ENCODE measurements around the gene NRCAM.

Gene NRCAM

GRCh38 chr7:108332937-108333336, 123.3 kb downstream of the NRCAM start:
- Histone ChIP-seq H3K36me3 (ENCODE audit: control insufficient read depth in 1 of 2, insufficient read depth in 2 of 2, low read length in 2 of 2) (no peaks in the 10 kb centered on the region), H3K27ac (ENCODE audit: low read length) (no peak overlapping the region), H3K9me3 (ENCODE audit: control insufficient read depth in 1 of 2, low read length in 2 of 2) (no peaks in the 10 kb centered on the region), H3K4me3 (ENCODE audit: low read depth in 1 of 2, low read length in 2 of 2) (no peak overlapping the region), H3K27me3 (ENCODE audit: low read depth, low read length) (no peaks in the 10 kb centered on the region), H3K4me1 (ENCODE audit: control insufficient read depth in 1 of 2, insufficient read depth in 2 of 2, low read length in 2 of 2) (no peaks in the 10 kb centered on the region)

DNA sequence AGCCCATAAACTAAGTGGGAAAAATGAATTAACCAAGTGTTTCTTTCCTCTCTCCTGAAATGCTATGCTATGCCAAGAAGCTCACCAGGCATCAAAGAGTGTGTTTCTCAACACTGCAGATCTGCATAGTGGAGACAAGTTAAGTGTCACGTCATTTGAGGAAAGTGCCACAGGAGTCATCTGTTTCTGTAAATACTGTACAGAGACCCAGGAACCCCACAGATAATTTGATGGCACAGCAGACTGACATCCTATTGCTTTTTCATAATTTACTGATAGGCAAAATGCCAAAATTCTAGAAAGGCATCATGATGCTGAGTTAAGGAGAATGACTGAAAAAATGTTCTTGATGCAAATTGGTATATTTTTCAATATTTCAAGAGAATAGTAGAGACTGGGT, 124.3 kb downstream of the NRCAM start:
- H3K4me3 ChIP-seq (ENCODE audit: low read depth in 1 of 2, low read length in 2 of 2): no peak overlapping the region
- no peak overlapping the region for H3K27ac ChIP-seq (ENCODE audit: low read length)
- no peaks in the 10 kb centered on the region for H3K27me3 ChIP-seq (ENCODE audit: low read depth, low read length)
- H3K36me3 ChIP-seq (ENCODE audit: control insufficient read depth in 1 of 2, insufficient read depth in 2 of 2, low read length in 2 of 2): no peaks in the 10 kb centered on the region
- H3K9me3 ChIP-seq (ENCODE audit: control insufficient read depth in 1 of 2, low read length in 2 of 2): no peaks in the 10 kb centered on the region
- H3K4me1 ChIP-seq (ENCODE audit: control insufficient read depth in 1 of 2, insufficient read depth in 2 of 2, low read length in 2 of 2): no peaks in the 10 kb centered on the region

- Histone ChIP-seq H3K27ac (ENCODE audit: low read length) (no peak overlapping the region), H3K4me1 (ENCODE audit: control insufficient read depth in 1 of 2, insufficient read depth in 2 of 2, low read length in 2 of 2) (no peaks in the 10 kb centered on the region), H3K27me3 (ENCODE audit: low read depth, low read length) (no peaks in the 10 kb centered on the region), H3K4me3 (ENCODE audit: low read depth in 1 of 2, low read length in 2 of 2) (no peak overlapping the region), H3K36me3 (ENCODE audit: control insufficient read depth in 1 of 2, insufficient read depth in 2 of 2, low read length in 2 of 2) (no peaks in the 10 kb centered on the region), H3K9me3 (ENCODE audit: control insufficient read depth in 1 of 2, low read length in 2 of 2) (no peaks in the 10 kb centered on the region)
These were observed 126.0 kb downstream of the NRCAM start for GRCh38 chr7:108330227-108330626.

DNA sequence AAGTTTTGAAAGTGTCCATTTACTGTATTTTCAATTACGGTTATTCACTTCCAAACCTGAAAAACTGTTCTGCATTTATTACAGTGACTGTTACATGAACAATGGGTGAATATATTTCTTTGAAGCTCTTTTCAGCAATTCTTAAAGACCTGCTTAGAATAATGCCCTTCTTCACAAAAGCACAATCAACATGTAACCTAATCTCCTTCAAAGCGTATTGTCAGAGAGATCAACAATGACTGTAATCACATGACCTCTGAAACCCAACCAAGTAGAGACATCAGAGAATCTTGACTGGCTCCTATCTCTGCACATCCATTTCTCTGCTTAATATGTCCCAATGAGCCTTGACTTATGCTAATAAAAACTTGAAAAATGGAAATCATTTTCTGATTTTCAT, 126.7 kb downstream of the NRCAM start:
- Histone ChIP-seq H3K27ac (ENCODE audit: low read length) (no peak overlapping the region), H3K4me3 (ENCODE audit: low read depth in 1 of 2, low read length in 2 of 2) (no peak overlapping the region), H3K36me3 (ENCODE audit: control insufficient read depth in 1 of 2, insufficient read depth in 2 of 2, low read length in 2 of 2) (no peaks in the 10 kb centered on the region), H3K4me1 (ENCODE audit: control insufficient read depth in 1 of 2, insufficient read depth in 2 of 2, low read length in 2 of 2) (no peaks in the 10 kb centered on the region), H3K9me3 (ENCODE audit: control insufficient read depth in 1 of 2, low read length in 2 of 2) (no peaks in the 10 kb centered on the region), H3K27me3 (ENCODE audit: low read depth, low read length) (no peaks in the 10 kb centered on the region)

DNA sequence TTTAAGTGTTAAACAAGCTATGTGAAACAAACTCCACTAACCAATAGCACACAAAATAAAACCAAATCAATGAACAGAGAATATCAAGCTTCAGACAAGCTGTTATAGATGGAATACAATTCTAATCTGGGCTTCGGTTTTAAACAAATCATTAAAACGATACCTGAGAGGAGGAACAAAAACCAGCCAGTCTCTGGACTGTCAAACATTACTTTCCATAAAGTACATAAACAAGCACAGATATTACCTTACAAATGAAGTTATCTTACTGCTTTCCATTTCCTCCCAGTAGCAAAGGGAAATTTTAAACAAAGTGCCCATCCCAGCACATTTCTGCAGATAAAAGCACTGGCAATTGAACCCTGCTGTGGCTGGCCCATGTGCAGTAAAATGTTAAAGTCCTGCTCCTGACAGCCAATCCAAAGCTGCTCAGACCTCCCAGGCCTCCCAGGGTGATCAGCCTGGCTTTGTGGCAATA, 128.0 kb downstream of the NRCAM start:
- H3K36me3 ChIP-seq (ENCODE audit: control insufficient read depth in 1 of 2, insufficient read depth in 2 of 2, low read length in 2 of 2): no peaks in the 10 kb centered on the region
- H3K9me3 ChIP-seq (ENCODE audit: control insufficient read depth in 1 of 2, low read length in 2 of 2): no peaks in the 10 kb centered on the region
- no peak overlapping the region for H3K4me3 ChIP-seq (ENCODE audit: low read depth in 1 of 2, low read length in 2 of 2)
- no peak overlapping the region for H3K27ac ChIP-seq (ENCODE audit: low read length)
- no peaks in the 10 kb centered on the region for H3K27me3 ChIP-seq (ENCODE audit: low read depth, low read length)
- no peaks in the 10 kb centered on the region for H3K4me1 ChIP-seq (ENCODE audit: control insufficient read depth in 1 of 2, insufficient read depth in 2 of 2, low read length in 2 of 2)

DNA sequence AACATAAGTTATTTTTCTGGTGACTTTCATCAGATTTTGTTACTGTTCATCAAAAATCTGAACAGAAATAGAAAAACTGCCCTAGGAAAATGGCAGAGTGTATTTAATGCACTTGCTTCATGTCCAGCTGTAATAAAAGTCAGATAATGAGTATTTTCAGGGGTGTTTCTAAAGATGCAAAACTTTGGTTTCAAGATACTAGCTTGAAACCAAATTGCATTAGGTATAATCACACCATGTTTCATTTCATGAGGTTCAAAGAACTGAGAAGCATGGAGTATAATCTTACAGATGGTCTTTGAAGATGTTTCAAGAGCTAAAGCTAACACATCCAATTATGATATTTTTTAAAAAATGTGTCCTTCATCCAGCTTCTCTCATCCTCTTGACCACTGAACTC, 128.9 kb downstream of the NRCAM start:
- H3K4me1 ChIP-seq (ENCODE audit: control insufficient read depth in 1 of 2, insufficient read depth in 2 of 2, low read length in 2 of 2): no peaks in the 10 kb centered on the region
- H3K4me3 ChIP-seq (ENCODE audit: low read depth in 1 of 2, low read length in 2 of 2): no peak overlapping the region
- H3K9me3 ChIP-seq (ENCODE audit: control insufficient read depth in 1 of 2, low read length in 2 of 2): no peaks in the 10 kb centered on the region
- no peaks in the 10 kb centered on the region for H3K27me3 ChIP-seq (ENCODE audit: low read depth, low read length)
- no peak overlapping the region for H3K27ac ChIP-seq (ENCODE audit: low read length)
- no peaks in the 10 kb centered on the region for H3K36me3 ChIP-seq (ENCODE audit: control insufficient read depth in 1 of 2, insufficient read depth in 2 of 2, low read length in 2 of 2)

DNA sequence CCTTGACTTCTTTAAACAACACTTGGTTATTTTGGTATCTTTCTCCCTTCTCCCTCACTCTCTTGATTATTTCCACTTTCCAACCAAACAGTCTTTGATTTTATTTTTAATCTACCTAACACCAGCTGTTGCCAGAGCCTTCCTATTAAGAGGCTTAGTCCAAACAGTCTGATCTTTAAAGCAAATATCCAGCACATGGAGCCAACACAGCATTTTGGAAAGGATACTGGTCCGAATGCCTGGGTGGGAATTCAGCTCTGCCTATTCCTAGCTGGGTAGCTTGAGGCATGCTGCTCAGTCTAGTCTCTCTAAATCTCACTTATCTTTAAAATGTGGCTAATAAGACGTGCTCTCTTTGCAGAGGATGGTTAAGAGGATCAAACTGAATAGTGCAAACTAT, 129.3 kb downstream of the NRCAM start:
- H3K36me3 ChIP-seq (ENCODE audit: control insufficient read depth in 1 of 2, insufficient read depth in 2 of 2, low read length in 2 of 2): no peaks in the 10 kb centered on the region
- H3K27me3 ChIP-seq (ENCODE audit: low read depth, low read length): no peaks in the 10 kb centered on the region
- H3K9me3 ChIP-seq (ENCODE audit: control insufficient read depth in 1 of 2, low read length in 2 of 2): no peaks in the 10 kb centered on the region
- no peak overlapping the region for H3K4me3 ChIP-seq (ENCODE audit: low read depth in 1 of 2, low read length in 2 of 2)
- no peaks in the 10 kb centered on the region for H3K4me1 ChIP-seq (ENCODE audit: control insufficient read depth in 1 of 2, insufficient read depth in 2 of 2, low read length in 2 of 2)
- no peak overlapping the region for H3K27ac ChIP-seq (ENCODE audit: low read length)

DNA sequence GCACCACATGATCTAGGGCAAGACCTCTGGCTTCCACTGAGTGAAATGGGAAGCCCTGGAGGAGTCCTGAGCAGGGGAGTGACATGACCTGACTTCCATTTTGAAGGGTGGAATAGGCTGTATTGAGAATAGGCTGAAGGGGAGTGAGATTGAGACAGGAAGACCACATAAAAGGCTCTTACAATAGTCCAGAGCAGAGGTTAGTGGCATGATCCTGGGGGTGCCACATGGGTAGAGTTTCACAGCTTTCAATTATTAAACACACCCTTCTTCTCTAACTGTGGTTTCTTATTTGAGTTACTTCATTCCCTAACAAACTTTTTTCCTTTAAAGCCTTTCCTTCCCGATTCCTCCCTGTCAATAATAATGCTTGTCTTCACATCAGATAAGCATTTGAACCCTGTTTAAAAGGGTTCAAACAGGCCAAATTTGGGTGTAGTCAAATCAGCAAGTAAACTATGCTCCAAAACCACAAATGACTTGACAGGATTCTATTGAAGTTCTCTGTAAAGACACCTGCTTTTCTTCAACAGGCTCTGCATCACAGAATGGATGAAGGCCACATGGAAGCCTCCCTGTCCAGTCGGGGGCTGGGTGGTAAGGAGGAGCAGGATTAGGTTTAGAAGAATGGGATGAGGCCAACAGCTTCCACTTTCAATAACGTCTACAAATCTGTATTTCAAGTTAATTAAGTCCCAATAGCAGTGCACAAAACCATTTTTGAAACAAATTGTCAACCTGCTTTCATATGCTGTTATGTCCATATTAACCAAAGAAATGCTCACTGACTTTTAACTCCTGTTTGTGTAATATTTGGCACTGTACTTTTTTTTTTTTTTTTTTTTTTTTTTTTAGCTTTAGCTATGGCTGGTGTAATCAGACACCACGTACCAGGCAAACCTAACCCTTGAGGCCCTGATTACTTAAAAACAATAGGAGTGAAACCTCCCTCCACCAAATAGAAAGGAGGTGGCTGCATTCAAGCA, 131.9 kb downstream of the NRCAM start:
- no peaks in the 10 kb centered on the region for H3K4me1 ChIP-seq (ENCODE audit: control insufficient read depth in 1 of 2, insufficient read depth in 2 of 2, low read length in 2 of 2)
- H3K27ac ChIP-seq (ENCODE audit: low read length): no peak overlapping the region
- no peaks in the 10 kb centered on the region for H3K27me3 ChIP-seq (ENCODE audit: low read depth, low read length)
- no peaks in the 10 kb centered on the region for H3K36me3 ChIP-seq (ENCODE audit: control insufficient read depth in 1 of 2, insufficient read depth in 2 of 2, low read length in 2 of 2)
- H3K4me3 ChIP-seq (ENCODE audit: low read depth in 1 of 2, low read length in 2 of 2): no peak overlapping the region
- no peaks in the 10 kb centered on the region for H3K9me3 ChIP-seq (ENCODE audit: control insufficient read depth in 1 of 2, low read length in 2 of 2)

DNA sequence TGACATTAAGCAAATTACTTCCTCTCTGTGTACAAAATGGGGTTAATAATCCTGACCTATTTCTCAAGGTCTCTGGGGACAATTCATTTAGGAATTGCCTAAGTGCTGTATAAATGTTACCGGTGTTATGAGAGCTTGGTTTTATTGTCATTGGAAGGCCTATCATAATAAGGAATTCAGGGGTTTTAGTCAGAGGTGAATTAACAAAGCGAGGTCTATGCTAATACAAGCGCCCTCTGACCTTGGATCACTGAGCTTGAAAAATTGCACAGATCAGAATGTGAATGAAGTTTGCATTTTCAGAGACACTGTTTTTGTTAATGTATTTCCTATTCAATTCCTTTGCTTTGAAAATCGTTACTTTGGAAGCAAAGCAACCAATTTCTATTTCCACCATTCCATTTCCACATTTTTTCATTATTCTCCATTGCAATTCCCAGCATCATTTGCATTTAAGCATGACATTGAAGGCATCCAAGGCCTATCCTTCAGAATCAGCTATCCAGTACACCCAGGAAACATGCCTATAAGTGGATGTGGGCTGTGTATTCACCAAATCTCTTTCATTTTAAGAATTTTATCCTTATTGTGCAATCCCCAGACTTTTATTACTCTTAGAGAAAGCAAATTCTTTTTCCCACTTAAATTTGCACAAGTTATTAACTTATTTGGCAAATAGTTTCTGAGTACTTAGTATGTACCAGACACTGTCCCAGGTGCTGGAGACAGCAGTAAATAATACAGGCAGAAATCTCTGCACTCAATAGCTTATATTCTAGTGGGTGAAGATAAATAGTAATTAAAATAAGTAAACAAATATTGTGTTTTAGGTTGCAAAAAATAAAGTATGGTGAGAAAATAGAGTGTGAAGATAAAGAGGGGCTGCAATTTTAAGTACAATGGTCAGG, 133.1 kb downstream of the NRCAM start:
- no peaks in the 10 kb centered on the region for H3K9me3 ChIP-seq (ENCODE audit: control insufficient read depth in 1 of 2, low read length in 2 of 2)
- H3K27me3 ChIP-seq (ENCODE audit: low read depth, low read length): no peaks in the 10 kb centered on the region
- no peak overlapping the region for H3K27ac ChIP-seq (ENCODE audit: low read length)
- H3K4me3 ChIP-seq (ENCODE audit: low read depth in 1 of 2, low read length in 2 of 2): no peak overlapping the region
- no peaks in the 10 kb centered on the region for H3K36me3 ChIP-seq (ENCODE audit: control insufficient read depth in 1 of 2, insufficient read depth in 2 of 2, low read length in 2 of 2)
- no peaks in the 10 kb centered on the region for H3K4me1 ChIP-seq (ENCODE audit: control insufficient read depth in 1 of 2, insufficient read depth in 2 of 2, low read length in 2 of 2)

GRCh38 chr7:108322046-108322445, 134.2 kb downstream of the NRCAM start:
- H3K9me3 ChIP-seq (ENCODE audit: control insufficient read depth in 1 of 2, low read length in 2 of 2): no peaks in the 10 kb centered on the region
- no peaks in the 10 kb centered on the region for H3K36me3 ChIP-seq (ENCODE audit: control insufficient read depth in 1 of 2, insufficient read depth in 2 of 2, low read length in 2 of 2)
- H3K4me3 ChIP-seq (ENCODE audit: low read depth in 1 of 2, low read length in 2 of 2): no peak overlapping the region
- H3K27me3 ChIP-seq (ENCODE audit: low read depth, low read length): no peaks in the 10 kb centered on the region
- H3K4me1 ChIP-seq (ENCODE audit: control insufficient read depth in 1 of 2, insufficient read depth in 2 of 2, low read length in 2 of 2): no peaks in the 10 kb centered on the region
- H3K27ac ChIP-seq (ENCODE audit: low read length): no peak overlapping the region

DNA sequence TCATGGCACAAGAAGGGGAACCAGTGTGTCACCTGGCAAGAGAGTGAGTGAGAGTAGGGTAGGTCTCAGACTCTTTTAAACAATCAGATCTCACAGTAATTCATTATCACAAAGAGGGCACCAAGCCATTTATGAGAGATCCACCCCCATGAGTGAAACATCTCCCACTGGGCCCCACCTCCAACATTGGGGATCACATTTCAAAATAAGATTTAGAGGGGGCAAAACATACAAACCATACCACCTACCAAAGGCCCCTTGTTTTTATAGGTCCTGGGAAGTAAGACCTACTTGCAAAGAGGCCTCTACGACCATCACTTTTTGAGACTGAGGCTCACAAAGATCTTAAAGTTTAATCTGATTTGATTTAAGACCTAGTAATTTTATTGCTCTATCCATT, 134.9 kb downstream of the NRCAM start:
- Histone ChIP-seq H3K9me3 (ENCODE audit: control insufficient read depth in 1 of 2, low read length in 2 of 2) (no peaks in the 10 kb centered on the region), H3K4me1 (ENCODE audit: control insufficient read depth in 1 of 2, insufficient read depth in 2 of 2, low read length in 2 of 2) (no peaks in the 10 kb centered on the region), H3K27ac (ENCODE audit: low read length) (no peak overlapping the region), H3K36me3 (ENCODE audit: control insufficient read depth in 1 of 2, insufficient read depth in 2 of 2, low read length in 2 of 2) (no peaks in the 10 kb centered on the region), H3K4me3 (ENCODE audit: low read depth in 1 of 2, low read length in 2 of 2) (no peak overlapping the region), H3K27me3 (ENCODE audit: low read depth, low read length) (no peaks in the 10 kb centered on the region)
